PC-9 (cell line): ENCODE data around the gene TAAR5.

ENCODE experiments used
- EZH2 ChIP-seq: fragments of 200-600 bp; sonication (generic); IDR thresholded peaks from 2 replicates; pipeline ENCODE4 v1.8.0; 2017; ENCODE audit warnings: antibody characterized with exemption, low read depth
- TF ChIP-seq, protein P1 (sequence below): fragments of 200-600 bp; sonication (generic); conservative IDR thresholded peaks from 2 replicates; pipeline ENCODE4 v1.6.1; 2017; ENCODE audit warnings: mixed run types, antibody characterized with exemption, mild to moderate bottlenecking, moderate library complexity

GRCh38 chr6:132614554-132614953 lies 25.0 kb upstream of the TAAR5 start:
- TF ChIP-seq, protein P1, sequence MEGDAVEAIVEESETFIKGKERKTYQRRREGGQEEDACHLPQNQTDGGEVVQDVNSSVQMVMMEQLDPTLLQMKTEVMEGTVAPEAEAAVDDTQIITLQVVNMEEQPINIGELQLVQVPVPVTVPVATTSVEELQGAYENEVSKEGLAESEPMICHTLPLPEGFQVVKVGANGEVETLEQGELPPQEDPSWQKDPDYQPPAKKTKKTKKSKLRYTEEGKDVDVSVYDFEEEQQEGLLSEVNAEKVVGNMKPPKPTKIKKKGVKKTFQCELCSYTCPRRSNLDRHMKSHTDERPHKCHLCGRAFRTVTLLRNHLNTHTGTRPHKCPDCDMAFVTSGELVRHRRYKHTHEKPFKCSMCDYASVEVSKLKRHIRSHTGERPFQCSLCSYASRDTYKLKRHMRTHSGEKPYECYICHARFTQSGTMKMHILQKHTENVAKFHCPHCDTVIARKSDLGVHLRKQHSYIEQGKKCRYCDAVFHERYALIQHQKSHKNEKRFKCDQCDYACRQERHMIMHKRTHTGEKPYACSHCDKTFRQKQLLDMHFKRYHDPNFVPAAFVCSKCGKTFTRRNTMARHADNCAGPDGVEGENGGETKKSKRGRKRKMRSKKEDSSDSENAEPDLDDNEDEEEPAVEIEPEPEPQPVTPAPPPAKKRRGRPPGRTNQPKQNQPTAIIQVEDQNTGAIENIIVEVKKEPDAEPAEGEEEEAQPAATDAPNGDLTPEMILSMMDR = no peak
- TF ChIP-seq EZH2 = no peak
